Keratinocyte (primary cell): ENCODE measurements around the gene TTC9B.

Experiments
- CTCF ChIP-seq, 3 experiments: IDR thresholded peaks in 1 of 3; conservative IDR thresholded peaks in 1 of 3; optimal IDR thresholded peaks in 1 of 3; 2 replicates in 2 of 3; 3 replicates in 1 of 3; pipeline versions ENCODE3 to v1.5.1; 2011; ENCODE audit warnings: low read length in 3 of 3, mild to moderate bottlenecking in 3 of 3, moderate library complexity in 2 of 3, control low read depth in 1 of 3, inconsistent platforms in 1 of 3; ENCODE audit not compliant: insufficient read depth in 2 of 3; ENCODE audit errors: extremely low read depth in 1 of 3
- EZH2 ChIP-seq: IDR thresholded peaks from one replicate; pipeline ENCODE4 v1.6.1; 2012; ENCODE audit warnings: inconsistent platforms, mild to moderate bottlenecking, low read length, moderate library complexity

GRCh38 chr19:40223135-40223822, 5.1 kb upstream of the TTC9B start:
- TF ChIP-seq CTCF (optimal IDR thresholded peaks at IDR 0.05 in 1 of 3, IDR thresholded peaks at IDR 0.05 in 1 of 3, conservative IDR thresholded peaks at IDR 0.05 in 1 of 3; ENCODE audit: extremely low read depth in 1 of 3, insufficient read depth in 2 of 3, low read length in 3 of 3) (no peak), EZH2 (no peak)
